Lower leg skin (tissue), 4 donors: ENCODE data around the gene ZNF783. TPM values are rescaled to one million over a fixed set of nuclear protein-coding genes. Genes with fewer than 3 reads are reported as not detected.

Experiments
- DNase-seq, 2 donors: peaks; one replicate each; pipeline ENCODE4 v3.0.0-alpha.2; 2019; ENCODE audit warnings: low spot score in 2 of 2
- H3K4me3 ChIP-seq: fragments of 200-600 bp; sonication (generic); 2 replicates; pipeline ENCODE4 v1.5.1; 2017; ENCODE audit warnings: mild to moderate bottlenecking, low read depth; ENCODE audit not compliant: poor library complexity, severe bottlenecking
- POLR2A ChIP-seq, 2 donors: fragments of 450-650 bp; IDR thresholded peaks; one replicate each; pipeline ENCODE4 v1.6.1; 2016 to 2017; ENCODE audit warnings: antibody characterized with exemption in 2 of 2, mild to moderate bottlenecking in 1 of 2, moderate library complexity in 1 of 2
- WGBS, 2 donors: methylation state at CpG; one replicate each; pipeline ENCODE4 v1.1.5; 2018; 5-methylcytosine and 5-hydroxymethylcytosine counted together
- intact Hi-C: fragments of 100-400 bp; cut with DNase I; formaldehyde crosslinking; loops from one replicate; pipeline ENCODE4 v1.15.0; 2023; ENCODE audit warnings: low total_unique reads
- total RNA-seq, 4 donors: library from RNA; depleted of rRNA; stranded (reverse); fragments of >200 nt; gene quantifications; one replicate each; pipeline ENCODE4 v1.1.0, GENCODE V29; 2016
- TF ChIP-seq, protein P1 (sequence below), 3 donors: fragments of 450-650 bp; IDR thresholded peaks; one replicate each; pipeline ENCODE4 v1.5.1; 2016; ENCODE audit warnings: antibody characterized with exemption in 3 of 3, mild to moderate bottlenecking in 3 of 3, moderate library complexity in 2 of 3

Gene ZNF783
- total RNA-seq, 4 donors from 2014 or later = 6.8 to 17.2 (median 13.0) TPM

DNA sequence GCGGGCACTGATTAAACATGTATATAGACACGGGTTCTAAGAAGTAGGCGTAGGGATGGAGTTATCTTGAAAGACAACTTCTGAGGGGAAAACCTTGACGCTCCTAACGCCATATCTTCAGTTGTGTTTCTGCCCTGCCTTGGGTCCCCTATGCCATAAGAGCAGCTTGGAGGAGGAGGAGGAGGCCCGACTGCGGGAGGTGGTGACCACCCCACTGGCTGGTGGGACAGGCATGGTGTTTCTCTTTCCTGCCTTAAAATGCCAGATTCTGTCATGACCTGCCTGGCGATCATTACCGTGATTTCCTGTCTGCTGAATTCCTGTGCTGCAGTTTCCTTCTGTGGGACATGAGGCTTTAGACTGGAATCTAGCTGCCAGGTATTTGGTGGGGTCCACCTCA lies 15.9 kb downstream of the ZNF783 start:
- peak in 1 of 2 donors; percentile 75 for DNase-seq
- no peak overlapping the region for H3K4me3 ChIP-seq
- 93 to 95% methylated on average over 9 of the region's 9 CpGs for WGBS, 2 donors
- TF ChIP-seq POLR2A (IDR thresholded peaks at IDR 0.05) = no peak
- TF ChIP-seq, protein P1, sequence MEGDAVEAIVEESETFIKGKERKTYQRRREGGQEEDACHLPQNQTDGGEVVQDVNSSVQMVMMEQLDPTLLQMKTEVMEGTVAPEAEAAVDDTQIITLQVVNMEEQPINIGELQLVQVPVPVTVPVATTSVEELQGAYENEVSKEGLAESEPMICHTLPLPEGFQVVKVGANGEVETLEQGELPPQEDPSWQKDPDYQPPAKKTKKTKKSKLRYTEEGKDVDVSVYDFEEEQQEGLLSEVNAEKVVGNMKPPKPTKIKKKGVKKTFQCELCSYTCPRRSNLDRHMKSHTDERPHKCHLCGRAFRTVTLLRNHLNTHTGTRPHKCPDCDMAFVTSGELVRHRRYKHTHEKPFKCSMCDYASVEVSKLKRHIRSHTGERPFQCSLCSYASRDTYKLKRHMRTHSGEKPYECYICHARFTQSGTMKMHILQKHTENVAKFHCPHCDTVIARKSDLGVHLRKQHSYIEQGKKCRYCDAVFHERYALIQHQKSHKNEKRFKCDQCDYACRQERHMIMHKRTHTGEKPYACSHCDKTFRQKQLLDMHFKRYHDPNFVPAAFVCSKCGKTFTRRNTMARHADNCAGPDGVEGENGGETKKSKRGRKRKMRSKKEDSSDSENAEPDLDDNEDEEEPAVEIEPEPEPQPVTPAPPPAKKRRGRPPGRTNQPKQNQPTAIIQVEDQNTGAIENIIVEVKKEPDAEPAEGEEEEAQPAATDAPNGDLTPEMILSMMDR (IDR thresholded peaks at IDR 0.05) = no peak
- intact Hi-C loops = no loop called here

DNA sequence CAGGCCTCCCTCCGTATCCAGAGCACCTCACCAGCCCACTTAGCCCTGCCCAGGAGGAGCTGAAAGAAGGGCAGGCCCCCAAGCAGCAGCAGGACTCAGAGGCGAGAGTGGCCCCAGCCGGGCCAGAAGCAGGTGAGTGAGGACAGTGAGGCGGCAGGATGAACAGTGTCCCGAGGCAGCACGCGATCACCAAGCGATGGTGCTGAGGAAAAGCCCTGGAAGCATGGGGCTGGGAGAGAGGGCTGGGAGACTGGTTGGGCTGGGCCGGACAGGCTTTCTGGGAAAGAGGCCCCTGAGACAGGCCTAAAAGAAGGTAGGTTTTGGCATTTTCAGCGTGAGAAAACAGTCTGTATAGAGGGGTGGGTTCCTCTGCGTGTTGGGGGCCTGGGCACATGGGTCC lies 16.4 kb downstream of the ZNF783 start:
- no peak for TF ChIP-seq POLR2A (IDR thresholded peaks at IDR 0.05)
- TF ChIP-seq, protein P1 (IDR thresholded peaks at IDR 0.05) = no peak
- H3K4me3 ChIP-seq = no peak overlapping the region
- WGBS, 2 donors = 96 to 98% methylated on average over 11 of the region's 11 CpGs
- intact Hi-C loops = no loop called here
- DNase-seq = peak in 1 of 2 donors; percentile 76

DNA sequence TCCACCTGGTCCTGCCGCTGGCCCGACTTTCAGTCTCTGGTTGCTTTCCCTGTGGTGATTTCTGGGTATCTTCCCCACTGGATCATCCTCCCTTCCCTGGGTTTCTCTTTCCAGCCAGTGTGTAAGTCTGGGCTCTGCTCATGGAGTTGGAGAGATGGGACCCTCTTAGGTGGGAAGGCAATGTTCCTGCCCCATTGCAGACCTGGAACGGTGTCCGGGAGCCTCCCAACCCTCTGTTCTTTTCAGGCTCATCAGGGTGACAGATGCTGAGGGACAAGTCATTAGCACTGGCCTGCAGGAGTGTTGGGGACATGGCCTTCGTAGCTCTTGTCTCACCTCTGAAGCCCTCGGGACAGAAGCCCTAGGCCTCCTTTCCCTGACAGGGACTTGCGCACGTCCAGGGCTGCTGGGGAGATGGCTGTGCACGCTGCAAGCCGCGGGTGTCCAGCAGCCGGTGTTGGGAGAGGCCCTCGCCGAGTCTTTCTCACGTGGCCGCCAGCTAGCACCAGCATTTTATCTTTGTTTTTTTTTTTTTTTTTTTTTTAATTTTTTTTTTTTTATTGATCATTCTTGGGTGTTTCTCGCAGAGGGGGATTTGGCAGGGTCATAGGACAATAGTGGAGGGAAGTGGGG lies 17.2 kb downstream of the ZNF783 start:
- 92 to 97% methylated on average over 17 of the region's 17 CpGs for WGBS, 2 donors
- no peak overlapping the region for H3K4me3 ChIP-seq
- TF ChIP-seq, protein P1 (IDR thresholded peaks at IDR 0.05) = no peak
- no peak for TF ChIP-seq POLR2A (IDR thresholded peaks at IDR 0.05)
- peak in 1 of 2 donors; percentile 53 for DNase-seq
- intact Hi-C loops = no loop called here

DNA sequence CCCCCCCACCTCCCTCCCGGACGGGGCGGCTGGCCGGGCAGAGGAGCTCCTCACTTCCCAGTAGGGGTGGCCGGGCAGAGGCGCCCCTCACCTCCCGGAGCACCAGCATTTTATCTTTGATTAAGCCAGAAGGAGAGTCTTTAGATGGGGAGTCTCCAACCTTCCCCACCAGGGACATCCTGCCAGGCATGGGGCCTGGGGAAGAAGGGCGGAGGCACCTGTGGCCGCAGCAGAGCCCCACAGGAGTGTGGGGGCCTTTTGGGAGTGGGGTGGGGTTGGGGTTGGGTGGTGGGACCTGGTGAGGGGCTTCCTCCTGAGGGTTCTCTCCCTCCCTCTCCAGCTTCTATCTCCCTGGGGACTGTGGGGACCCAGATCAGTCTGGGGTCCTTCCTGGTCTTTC lies 18.2 kb downstream of the ZNF783 start:
- intact Hi-C loops = no loop called here
- TF ChIP-seq, protein P1 (IDR thresholded peaks at IDR 0.05) = no peak
- TF ChIP-seq POLR2A (IDR thresholded peaks at IDR 0.05) = no peak
- H3K4me3 ChIP-seq = no peak overlapping the region
- 89 to 100% methylated on average over 2 to 6 of the region's 9 CpGs for WGBS, 2 donors
- DNase-seq = peak in 1 of 2 donors; percentile 72

DNA sequence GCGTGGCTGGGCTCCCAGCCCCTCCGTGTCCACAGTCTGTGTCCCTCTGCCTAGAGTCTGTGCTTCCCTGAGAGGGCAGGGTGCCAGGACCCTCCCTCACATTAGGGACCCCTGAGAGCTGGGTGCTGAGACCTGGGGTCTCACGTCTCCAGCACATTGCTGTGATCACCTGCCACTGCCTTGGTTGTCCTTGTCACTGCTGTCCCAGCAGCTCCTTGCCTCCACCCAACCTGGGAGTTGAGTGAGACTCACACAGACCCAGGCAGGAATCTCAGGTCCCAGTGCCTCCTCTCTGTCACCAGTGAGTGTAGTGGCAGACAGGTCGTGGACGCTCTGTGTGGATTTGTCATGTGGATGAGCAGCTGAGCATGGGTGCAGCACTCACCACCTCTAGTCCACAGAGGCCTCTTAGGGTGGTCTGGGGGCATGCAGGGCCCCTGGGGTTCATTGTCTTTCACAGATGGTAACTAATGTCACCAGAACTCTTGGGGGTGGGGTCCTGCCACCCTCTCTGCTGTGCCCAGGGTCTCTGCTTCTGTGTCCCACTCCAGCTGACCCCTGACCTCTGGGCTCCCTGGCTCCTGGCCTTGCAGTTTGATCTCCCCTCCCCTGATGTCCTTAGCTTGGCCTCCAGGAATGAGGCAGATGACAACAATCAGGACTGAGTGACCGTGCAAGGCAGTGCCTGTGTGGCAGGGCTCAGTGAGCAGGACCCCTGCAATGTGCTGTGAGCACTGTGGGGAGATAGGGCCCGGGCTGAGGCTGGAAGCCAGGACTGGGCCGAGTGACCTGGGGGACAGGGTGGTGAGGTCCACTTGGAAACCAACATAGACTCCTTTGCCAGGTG lies 18.9 kb downstream of the ZNF783 start:
- intact Hi-C loops = no loop called here

More for the DNA sequence above, 18.9 kb downstream of the ZNF783 start:
- 90 to 94% methylated on average over 7 to 8 of the region's 8 CpGs for WGBS, 2 donors
- no peak overlapping the region for H3K4me3 ChIP-seq
- no peak for TF ChIP-seq POLR2A (IDR thresholded peaks at IDR 0.05)
- TF ChIP-seq, protein P1 (IDR thresholded peaks at IDR 0.05) = no peak
- DNase-seq = peak in 1 of 2 donors; percentile 82
